Parathyroid adenoma (tissue), 2 donors: ENCODE measurements around the gene NPAS3.

Experiments used
- H2AFZ ChIP-seq: fragments of 300-600 bp; sonication (generic); one replicate; pipeline ENCODE4 v1.7.0; 2017; ENCODE audit warnings: antibody characterized with exemption, mild to moderate bottlenecking
- H3K27ac ChIP-seq: fragments of 300-600 bp; sonication (generic); one replicate; pipeline ENCODE4 v1.7.0; 2017
- H3K27me3 ChIP-seq: fragments of 300-600 bp; sonication (generic); one replicate; pipeline ENCODE4 v1.7.0; 2017; ENCODE audit warnings: low read length; ENCODE audit not compliant: control insufficient read depth, insufficient read depth
- H3K36me3 ChIP-seq: fragments of 300-600 bp; sonication (generic); one replicate; pipeline ENCODE4 v1.7.0; 2017; ENCODE audit warnings: low read length; ENCODE audit not compliant: control insufficient read depth, insufficient read depth
- H3K4me1 ChIP-seq: fragments of 300-600 bp; sonication (generic); one replicate; pipeline ENCODE4 v1.7.0; 2017; ENCODE audit warnings: control low read depth
- H3K4me2 ChIP-seq: fragments of 300-600 bp; sonication (generic); one replicate; pipeline ENCODE4 v1.7.0; 2017; ENCODE audit warnings: low read length
- H3K4me3 ChIP-seq: fragments of 300-600 bp; sonication (generic); one replicate; pipeline ENCODE4 v1.7.0; 2017; ENCODE audit warnings: low read depth, low read length
- H3K79me2 ChIP-seq: fragments of 300-600 bp; sonication (generic); one replicate; pipeline ENCODE4 v1.7.0; 2017; ENCODE audit warnings: control low read depth
- H3K9ac ChIP-seq: fragments of 300-600 bp; sonication (generic); one replicate; pipeline ENCODE4 v1.7.0; 2017; ENCODE audit warnings: mild to moderate bottlenecking
- H3K9me3 ChIP-seq: fragments of 300-600 bp; sonication (generic); one replicate; pipeline ENCODE4 v1.7.0; 2017; ENCODE audit warnings: low read length; ENCODE audit not compliant: control insufficient read depth
- CTCF ChIP-seq: fragments of 300-600 bp; sonication (generic); IDR thresholded peaks from one replicate; pipeline ENCODE4 v1.7.0; 2017; ENCODE audit warnings: antibody characterized with exemption, mild to moderate bottlenecking
- donor health status: primary hyperparathyroidism.

The NPAS3 gene

GRCh38 chr14:33352821-33353220 lies 414.1 kb downstream of the NPAS3 start:
- Histone ChIP-seq H3K79me2 (no peaks in the 10 kb centered on the region), H3K9ac (no peak overlapping the region), H3K27me3 (no peaks in the 10 kb centered on the region), H3K9me3 (no peaks in the 10 kb centered on the region), H3K4me2 (no peak overlapping the region), H2AFZ (no peak overlapping the region), H3K27ac (no peak overlapping the region), H3K4me3 (no peak overlapping the region), H3K4me1 (no peaks in the 10 kb centered on the region), H3K36me3 (no peaks in the 10 kb centered on the region)
- no peak for TF ChIP-seq CTCF

GRCh38 chr14:33356181-33356580 lies 417.5 kb downstream of the NPAS3 start:
- Histone ChIP-seq H3K79me2 (no peaks in the 10 kb centered on the region), H3K27me3 (no peaks in the 10 kb centered on the region), H3K4me1 (no peaks in the 10 kb centered on the region), H3K36me3 (no peaks in the 10 kb centered on the region), H3K4me2 (no peak overlapping the region), H3K4me3 (no peak overlapping the region), H3K9me3 (no peaks in the 10 kb centered on the region), H3K27ac (no peak overlapping the region), H3K9ac (no peak overlapping the region), H2AFZ (no peak overlapping the region)
- no peak for TF ChIP-seq CTCF

- Histone ChIP-seq H3K4me2 (no peak overlapping the region), H3K4me3 (no peak overlapping the region), H3K4me1 (no peaks in the 10 kb centered on the region), H3K9me3 (no peaks in the 10 kb centered on the region), H3K79me2 (no peaks in the 10 kb centered on the region), H3K27me3 (no peaks in the 10 kb centered on the region), H3K9ac (no peak overlapping the region), H3K36me3 (no peaks in the 10 kb centered on the region), H2AFZ (no peak overlapping the region), H3K27ac (no peak overlapping the region)
- no peak for TF ChIP-seq CTCF
These were observed 418.7 kb downstream of the NPAS3 start for GRCh38 chr14:33357225-33358010.

GRCh38 chr14:33359288-33359881 lies 420.7 kb downstream of the NPAS3 start:
- Histone ChIP-seq H3K4me3 (no peak overlapping the region), H3K4me1 (no peaks in the 10 kb centered on the region), H3K79me2 (no peaks in the 10 kb centered on the region), H3K27me3 (no peaks in the 10 kb centered on the region), H3K27ac (no peak overlapping the region), H3K36me3 (no peaks in the 10 kb centered on the region), H3K9ac (no peak overlapping the region), H3K9me3 (no peaks in the 10 kb centered on the region), H3K4me2 (no peak overlapping the region), H2AFZ (no peak overlapping the region)
- no peak for TF ChIP-seq CTCF

- Histone ChIP-seq H3K4me1 (no peaks in the 10 kb centered on the region), H3K36me3 (no peaks in the 10 kb centered on the region)
These were observed 424.3 kb downstream of the NPAS3 start for GRCh38 chr14:33362934-33363333.

More at GRCh38 chr14:33362934-33363333, 424.3 kb downstream of the NPAS3 start:
- Histone ChIP-seq H3K4me2 (no peak overlapping the region), H3K27ac (no peak overlapping the region), H3K27me3 (no peaks in the 10 kb centered on the region), H3K9ac (no peak overlapping the region), H3K9me3 (no peaks in the 10 kb centered on the region), H3K4me3 (no peak overlapping the region), H2AFZ (no peak overlapping the region), H3K79me2 (no peaks in the 10 kb centered on the region)
- no peak for TF ChIP-seq CTCF
